PC-3 (cell line): Measurements from ENCODE around the gene HFM1.
"Not testable (repeated sequence)": the region's sequence is repeated elsewhere in the genome, so short reads cannot be mapped to it uniquely, and the experiment has no call there.

Experiments used
- EZH2 ChIP-seq: fragments of 300-600 bp; sonication (generic); IDR thresholded peaks from one replicate; pipeline ENCODE4 v1.6.1; 2017; ENCODE audit warnings: antibody characterized with exemption, mild to moderate bottlenecking, low read length; ENCODE audit not compliant: unreplicated experiment
- TF ChIP-seq, protein P1 (sequence below): fragments of 300-600 bp; sonication (generic); conservative IDR thresholded peaks from 2 replicates; pipeline ENCODE4 v1.5.1; 2017; ENCODE audit warnings: antibody characterized with exemption, low read depth, mild to moderate bottlenecking, low read length

DNA sequence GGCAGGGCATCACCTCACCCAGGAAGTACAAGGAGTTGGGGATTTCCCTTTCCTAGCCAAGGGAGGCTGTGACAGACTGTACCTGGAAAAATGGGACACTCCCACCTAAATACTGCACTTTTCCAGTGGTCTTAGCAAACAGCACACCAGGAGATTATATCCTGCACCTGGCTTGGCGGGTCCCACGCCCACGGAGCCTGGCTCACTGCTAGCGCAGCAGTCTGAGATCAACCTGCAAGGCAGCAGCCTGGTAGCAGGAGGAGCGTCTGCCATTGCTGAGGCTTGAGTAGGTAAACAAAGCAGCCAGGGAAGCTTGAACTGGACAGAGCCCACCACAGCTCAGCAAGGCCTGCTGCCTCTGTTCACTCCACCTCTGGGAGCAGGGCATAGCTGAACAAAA is 37.3 kb upstream of the HFM1 start:
- TF ChIP-seq, protein P1, sequence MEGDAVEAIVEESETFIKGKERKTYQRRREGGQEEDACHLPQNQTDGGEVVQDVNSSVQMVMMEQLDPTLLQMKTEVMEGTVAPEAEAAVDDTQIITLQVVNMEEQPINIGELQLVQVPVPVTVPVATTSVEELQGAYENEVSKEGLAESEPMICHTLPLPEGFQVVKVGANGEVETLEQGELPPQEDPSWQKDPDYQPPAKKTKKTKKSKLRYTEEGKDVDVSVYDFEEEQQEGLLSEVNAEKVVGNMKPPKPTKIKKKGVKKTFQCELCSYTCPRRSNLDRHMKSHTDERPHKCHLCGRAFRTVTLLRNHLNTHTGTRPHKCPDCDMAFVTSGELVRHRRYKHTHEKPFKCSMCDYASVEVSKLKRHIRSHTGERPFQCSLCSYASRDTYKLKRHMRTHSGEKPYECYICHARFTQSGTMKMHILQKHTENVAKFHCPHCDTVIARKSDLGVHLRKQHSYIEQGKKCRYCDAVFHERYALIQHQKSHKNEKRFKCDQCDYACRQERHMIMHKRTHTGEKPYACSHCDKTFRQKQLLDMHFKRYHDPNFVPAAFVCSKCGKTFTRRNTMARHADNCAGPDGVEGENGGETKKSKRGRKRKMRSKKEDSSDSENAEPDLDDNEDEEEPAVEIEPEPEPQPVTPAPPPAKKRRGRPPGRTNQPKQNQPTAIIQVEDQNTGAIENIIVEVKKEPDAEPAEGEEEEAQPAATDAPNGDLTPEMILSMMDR, result not testable (repeated sequence)
- not testable (repeated sequence) for TF ChIP-seq EZH2
